HG03196 (cell line): ENCODE results near the gene ATP10A.
"Not testable (repeated sequence)": the region's sequence is repeated elsewhere in the genome, so short reads cannot be mapped to it uniquely, and the experiment has no call there.

Experiments
- ATAC-seq: cut with Tn5 transposase; IDR thresholded peaks from one replicate; pipeline ENCODE4 v1.9.1; 2021; ENCODE audit not compliant: unreplicated experiment

The ATP10A gene

DNA sequence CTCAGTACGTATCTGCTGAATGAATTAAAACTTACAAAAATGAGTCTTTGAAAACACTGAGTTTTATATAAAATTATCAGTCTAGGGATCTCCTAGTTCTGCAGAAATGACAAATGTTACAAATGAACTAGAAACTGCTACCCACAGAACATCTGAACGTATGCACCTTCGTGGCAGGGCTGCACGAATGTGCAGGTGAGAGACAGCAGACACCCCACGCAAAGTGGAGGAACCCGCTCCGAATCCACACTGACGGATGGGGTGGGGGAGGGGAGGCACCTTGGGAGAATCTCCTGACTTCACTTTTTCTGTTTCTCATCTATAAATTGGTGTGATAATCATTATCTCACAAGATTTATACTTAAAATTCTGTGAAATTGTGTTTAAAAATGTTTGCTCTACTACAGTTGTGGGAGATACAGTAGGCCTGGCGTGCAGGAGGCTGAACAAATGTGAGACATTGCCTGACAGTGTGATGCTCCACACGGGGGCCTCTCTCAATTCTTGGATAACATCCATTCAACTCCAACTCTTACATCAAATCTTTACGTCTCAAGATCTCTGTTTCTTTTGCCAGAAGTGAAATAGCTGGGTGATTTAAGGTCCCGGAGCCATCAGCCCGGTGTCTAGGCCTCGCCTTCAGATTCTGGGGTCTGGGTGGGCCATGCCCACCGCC lies 86.9 kb downstream of the ATP10A start:
- ATAC-seq, result no peak

DNA sequence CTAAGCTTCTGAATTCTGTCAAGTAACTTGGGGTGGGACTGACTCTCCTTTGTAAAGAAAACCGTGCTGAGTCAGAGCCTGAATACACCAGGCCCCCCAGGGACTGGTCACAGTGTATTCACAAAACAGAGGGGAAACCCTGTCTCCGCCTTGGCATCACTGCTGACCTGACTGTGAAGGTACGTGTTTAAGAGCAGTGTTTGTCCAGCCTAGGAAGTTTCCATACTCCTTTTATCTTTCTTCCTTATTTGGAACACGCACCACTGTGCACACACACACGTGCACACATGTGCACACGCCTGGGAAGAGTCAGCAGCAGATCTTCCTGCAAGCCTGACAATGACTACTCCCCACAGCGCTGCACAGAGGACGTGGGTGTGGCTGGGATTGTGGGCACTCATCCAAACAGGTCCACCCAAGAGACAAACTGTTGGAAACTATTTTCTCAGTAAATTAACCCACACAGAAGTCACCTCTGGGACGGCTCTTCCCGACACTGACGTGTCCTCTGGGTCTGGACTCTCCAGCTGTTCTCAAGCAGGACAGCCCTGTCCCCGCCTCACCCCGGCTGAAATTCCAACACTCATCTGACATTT lies 87.7 kb downstream of the ATP10A start:
- ATAC-seq, result no peak

DNA sequence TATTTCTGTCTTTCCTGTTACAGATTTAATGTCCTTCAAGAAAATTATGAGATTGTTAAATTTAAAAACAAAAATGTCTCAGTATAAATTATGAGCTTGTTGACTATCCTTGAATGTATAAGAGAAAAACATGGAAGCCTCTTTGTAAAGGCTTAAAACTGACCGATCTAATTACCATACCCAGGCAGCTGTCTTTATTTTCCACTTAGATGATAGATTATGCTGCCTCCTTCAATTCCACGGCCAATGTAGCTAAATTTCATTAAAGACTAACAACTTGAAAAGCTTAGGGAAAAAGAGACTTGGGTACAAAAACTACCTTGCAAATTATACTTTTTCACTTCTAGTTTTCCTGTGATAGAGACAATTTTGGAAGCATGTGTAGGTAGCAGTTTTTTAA lies 88.3 kb downstream of the ATP10A start:
- ATAC-seq, result no peak

DNA sequence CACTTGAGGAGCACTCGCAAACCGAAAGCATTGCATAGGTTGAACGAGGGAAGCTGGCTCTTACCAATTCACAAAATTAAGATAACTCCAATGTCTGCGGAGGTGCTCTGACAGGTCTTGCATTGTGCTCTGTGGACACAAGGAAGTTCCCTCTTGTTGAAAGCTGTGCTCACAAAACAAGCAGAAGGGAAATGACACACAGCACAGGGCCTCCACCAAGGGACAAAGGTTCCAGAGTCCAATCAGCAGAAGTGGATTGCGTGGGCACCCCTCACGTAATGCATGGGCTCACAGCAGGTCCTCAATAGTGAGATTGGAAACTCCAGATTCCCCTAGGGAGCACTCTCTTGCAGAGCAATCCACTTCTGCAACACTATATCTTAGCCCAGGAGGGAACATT lies 89.9 kb downstream of the ATP10A start:
- ATAC-seq, result no peak

DNA sequence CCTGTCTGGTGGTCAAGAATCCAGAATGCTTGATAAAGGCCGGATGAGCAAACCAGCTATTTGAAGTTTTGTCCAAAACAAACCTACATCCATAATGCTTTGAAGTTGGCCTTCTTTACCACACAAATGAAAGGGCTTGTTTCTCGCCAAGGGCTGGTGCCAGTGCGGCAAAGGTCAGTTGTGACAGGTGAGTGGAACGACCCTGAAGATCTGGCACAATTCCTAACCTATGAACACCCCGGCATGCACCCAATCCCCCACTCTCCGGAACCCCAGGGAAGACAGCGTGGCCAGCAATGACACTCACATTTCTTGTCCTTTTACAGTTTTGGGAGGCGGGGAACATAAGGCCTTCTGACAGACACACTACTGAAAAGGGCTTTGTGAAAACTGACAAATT lies 90.6 kb downstream of the ATP10A start:
- ATAC-seq, result no peak

DNA sequence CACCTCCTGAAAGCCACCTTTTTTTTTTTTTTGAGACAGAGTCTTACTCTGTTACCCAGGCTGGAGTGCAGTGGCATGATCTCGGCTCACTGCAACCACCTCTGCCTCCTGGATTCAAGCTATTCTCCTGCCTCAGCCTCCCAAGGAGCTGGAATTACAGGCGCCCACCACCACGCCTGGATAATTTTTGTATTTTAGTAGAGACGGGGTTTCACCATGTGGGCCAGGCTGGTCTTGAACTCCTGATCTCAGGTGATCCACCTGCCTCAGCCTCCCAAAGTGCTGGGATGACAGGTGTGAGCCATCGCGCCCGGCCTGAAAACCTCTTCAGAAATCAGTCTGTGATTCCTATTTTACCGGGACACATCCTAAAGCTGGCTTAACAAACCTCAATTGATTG lies 91.4 kb downstream of the ATP10A start:
- not testable (repeated sequence) for ATAC-seq

DNA sequence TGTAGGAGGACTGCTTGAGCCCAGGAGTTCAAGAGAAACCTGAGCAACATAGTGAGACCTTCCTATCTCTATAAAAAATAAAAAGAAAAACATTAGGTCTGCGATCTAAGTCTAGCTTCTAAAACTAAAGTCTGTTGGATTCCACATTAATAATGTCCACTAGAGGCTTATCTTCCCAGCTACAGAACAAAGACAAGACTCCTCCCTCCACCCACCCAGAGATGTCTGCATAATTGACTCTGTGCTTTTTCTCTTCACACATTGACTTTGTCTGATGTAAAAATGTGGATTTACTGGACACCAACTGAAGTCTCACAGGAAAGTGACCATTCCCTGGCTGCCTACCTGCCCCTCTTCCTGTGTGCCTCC lies 91.8 kb downstream of the ATP10A start:
- ATAC-seq, result no peak

DNA sequence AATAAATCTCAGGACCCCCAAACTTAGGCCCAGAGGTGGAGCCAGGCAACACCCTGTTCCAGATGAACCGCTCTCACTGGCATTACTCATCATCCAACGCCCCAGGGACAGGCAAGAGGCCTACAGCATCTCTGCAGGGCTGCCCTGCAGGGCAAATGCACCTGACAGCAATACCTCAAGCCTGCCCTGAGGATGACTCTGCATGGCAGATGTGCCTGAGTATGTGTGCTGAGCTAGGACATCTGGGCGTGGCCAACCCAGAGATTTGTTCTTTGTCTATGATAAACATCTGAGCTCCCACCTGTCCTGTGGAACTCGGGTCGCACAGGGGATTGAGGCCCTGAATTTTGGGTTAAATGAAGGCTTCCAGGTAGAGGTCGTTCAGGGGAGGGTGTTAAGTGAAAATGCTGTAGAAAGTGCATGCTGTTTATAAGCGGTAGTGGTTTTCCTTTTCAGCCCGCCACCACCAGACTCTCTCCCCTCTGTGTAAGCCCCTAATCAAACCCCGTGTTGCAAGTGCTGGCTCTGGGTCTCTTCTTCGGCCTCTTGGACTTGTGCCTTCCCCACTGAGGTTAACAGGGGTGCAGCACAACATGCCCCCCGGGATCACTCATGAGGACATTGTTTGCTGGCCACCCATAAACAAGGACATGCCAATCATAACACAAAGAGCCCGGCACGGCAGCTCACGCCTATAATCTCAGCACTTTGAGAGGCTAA lies 92.3 kb downstream of the ATP10A start:
- no peak for ATAC-seq

DNA sequence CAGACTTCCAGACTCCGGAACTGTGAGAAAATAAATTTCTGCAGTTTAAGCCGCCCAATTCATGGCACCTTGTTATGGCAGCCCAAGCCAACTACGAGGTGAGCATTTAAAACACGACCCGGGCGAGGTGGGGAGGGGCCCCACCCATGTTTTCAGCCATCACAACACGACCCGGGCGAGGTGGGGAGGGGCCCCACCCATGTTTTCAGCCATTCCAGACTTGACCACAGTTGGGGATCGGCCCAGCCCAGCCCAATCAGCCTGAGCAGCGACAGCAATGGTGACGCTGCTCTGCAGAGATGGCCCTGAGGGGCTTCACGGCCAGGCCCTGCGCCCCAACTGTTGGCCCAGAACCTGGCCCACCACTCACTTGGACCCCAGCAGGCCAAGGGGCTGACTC lies 93.1 kb downstream of the ATP10A start:
- ATAC-seq, result no peak

DNA sequence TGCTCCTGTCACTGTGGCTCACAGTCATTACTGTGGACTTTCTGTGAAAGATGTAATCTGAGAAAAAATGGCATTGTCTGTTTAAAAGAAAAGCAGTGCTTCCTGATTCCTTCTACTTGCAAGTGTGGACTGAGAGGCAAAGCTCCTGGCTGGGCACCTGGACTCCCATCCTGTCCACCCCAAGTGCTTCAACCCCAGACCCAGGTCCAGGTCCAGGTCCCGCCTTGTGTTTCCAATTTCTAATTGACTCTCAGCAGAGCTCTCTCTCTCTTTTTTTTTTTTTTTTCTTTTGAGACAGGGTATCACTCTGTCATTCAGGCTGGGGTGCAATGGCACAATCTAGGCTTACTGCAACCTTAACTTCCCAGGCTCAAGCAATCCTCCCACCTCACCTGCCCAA lies 94.9 kb downstream of the ATP10A start:
- ATAC-seq, result no peak

DNA sequence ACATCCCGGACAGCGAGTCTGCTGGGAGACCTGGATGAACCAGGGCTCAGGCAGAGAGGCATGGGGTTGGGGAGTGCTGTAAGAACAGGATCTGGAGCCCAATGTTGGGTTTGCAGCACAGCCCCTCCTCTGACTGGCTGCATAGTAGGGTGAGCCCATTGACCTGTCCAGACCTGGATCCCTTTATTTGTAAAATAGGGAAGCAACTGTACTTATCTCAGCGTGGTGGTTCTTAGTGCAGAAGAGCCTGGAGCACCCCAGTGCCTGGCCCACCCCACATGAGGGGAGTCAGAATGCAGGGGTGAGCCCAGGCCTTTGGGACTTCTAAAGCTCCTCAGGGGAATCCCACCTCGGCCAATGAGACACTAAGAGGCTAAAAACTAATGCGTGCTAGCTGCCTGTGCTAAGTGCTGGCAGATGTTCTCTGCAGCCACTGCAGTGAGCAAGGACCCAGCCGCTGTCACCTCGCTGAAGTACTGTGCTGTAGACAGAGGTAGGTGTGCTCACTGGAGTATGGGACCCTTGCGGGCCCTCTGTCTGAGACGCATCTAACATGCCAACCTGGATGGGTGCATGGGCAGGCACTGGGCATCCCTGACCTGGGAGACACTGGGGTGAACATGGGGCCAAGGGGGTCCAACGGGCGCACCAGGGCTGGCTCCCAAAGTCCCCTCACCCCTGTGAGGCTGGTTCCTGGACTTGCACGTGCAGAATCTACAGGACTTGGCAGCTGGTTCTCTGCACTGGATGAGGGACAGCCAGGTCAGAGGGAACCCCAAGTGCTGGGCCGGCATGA lies 95.6 kb downstream of the ATP10A start:
- no peak for ATAC-seq

DNA sequence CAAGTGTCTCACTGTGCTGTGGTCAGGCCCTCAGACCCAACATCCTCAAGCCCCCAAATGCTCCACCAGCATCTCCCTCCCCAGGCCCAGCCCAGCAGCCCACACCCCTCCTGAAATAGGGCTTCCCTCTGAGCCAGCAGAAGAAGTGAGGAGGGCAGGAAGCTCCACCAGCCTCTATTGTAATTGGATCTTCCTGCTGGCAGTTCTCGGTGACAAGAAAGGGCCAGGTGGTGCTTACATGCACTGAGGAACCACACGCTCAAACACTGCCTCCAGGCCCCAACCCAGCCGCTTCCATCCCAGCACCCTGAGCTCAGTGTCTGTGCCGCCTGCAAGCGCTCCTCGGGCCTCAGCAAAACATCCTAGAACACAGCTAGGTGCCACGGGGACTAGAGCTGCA lies 96.7 kb downstream of the ATP10A start:
- no peak for ATAC-seq

DNA sequence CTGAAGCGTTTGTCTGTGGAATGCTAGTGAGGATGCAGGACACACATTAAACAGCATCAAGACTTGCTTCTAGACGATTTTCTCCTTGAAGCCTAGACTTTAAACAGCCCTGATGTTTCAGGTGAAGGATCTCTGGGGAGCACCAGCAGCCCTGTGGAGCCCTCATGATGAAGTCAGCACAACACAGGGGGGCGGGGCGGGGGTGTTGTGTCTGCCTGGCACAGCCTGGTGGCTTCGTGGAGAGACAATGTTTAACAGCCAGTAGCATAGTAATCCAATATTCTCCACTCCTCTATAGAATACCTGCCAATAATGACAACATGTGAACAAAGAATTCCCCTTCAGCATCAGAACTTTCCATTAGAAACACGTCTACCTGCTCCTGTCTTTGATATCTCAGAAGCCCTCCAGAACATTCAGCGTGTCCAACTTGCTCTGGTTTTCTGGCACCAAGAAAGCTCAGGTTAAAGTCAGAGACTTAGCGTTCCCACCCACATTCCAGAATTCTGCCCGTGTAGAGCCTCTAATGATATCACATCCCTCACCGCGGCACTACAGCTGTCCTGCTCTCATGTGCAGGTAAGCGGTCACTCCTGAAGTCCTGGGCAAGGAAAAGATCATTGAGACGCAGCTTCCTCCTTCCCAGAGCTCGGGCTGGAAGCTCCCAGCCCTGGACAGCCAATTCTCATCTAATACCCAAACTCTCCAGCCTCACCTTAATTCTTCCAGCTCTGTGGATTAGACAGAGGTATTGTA lies 98.0 kb downstream of the ATP10A start:
- ATAC-seq, result no peak

DNA sequence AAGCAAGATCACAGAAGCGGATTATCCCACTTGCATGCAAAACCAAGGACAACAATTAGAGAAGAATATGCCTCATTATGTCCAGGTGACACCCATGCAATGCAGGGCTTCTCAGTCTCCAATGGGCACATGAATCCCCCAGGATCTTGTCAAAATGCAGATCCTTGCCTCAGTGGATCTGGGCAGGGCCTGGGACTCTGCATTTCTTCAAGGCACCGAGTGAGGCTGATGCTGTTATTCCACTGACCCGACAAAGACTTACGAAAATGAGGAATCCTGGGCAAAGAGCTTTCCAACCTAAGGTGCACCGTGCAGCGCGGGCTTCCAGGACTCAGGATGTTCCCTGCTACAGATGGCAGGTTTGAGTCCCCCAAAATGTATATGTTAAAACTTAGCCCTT lies 99.2 kb downstream of the ATP10A start:
- ATAC-seq, result no peak

DNA sequence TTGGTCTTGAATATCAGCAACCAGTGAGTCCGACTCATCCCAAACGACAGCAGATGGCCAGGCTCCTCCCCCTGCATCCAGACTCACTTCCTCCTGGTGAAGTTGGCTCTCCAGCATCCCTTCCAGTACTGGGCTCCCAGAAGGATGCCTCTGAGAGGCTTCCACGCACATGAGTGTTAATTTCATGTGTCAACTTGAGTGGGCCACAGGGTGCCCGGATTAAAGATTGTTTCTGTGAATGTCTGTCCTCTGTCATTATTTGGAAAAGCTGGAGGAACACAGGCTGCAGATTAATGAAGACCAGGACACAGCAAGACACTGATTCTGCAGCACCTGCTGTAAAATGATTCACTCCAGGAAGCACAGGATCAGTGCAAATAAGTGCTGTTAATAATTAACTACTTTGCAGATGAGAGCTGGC lies 99.8 kb downstream of the ATP10A start:
- no peak for ATAC-seq

DNA sequence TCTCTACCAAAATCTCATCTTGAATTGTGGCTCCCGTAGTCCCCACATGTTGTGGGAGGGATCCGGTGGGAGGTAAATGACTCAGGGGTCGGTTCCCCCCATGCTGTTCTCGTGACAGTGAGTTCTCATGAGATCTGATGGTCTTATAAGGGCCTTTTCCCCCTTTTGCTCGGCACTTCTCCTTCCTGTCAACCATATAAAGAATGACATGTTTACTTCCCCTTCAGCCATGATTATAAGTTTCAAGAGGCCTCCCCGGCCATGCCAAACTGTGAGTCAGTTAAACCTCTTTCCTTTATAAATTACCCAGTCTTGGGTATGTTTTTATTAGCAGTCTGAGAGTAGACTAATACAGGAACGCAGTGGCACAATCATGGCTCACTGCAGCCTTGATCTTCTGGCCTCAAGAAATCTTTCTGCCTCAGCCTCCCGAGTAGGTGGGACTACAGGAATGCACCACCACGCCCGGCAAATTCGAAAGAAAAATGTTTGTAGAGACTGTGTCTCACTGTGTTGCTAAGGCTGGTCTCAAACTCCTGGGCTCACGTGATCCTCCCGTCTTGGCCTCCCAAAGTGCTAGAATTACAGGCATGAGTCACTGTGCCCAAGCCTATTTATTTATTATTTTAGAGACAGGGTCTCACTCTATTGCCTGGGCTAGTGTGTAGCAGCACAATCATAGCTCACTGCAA lies 101.0 kb downstream of the ATP10A start:
- no peak for ATAC-seq

DNA sequence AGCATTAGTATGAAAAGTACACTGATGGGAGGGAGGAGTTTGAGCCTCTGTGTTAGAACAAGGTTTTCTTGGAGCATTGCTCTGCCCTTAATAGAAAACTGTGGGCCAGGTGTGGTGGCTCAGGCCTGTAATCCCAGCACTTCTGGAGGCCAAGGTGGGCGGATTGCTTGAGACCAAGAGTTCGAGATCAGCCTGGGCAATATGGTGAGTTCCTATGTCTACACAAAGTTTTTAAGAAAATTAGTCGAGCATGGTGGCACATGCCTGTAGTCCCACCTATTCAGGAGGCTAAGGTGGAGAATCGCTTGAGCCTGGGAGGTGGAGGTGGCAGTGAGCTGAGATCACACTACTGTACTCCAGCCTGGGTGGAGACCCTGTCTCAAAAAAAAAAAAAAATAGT lies 103.7 kb downstream of the ATP10A start:
- no peak for ATAC-seq

DNA sequence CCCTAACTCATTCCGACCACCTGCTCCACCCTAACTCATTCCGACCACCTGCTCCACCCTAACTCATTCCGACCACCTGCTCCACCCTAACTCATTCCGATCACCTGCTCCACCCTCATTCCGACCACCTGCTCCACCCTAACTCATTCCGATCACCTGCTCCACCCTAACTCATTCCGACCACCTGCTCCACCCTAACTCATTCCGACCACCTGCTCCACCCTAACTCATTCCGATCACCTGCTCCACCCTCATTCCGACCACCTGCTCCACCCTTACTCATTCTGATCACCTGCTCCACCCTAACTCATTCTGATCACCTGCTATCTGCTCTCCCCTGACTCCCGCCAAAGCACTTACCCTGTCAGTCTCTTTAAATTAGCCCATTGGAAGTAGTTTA lies 104.5 kb downstream of the ATP10A start:
- not testable (repeated sequence) for ATAC-seq

DNA sequence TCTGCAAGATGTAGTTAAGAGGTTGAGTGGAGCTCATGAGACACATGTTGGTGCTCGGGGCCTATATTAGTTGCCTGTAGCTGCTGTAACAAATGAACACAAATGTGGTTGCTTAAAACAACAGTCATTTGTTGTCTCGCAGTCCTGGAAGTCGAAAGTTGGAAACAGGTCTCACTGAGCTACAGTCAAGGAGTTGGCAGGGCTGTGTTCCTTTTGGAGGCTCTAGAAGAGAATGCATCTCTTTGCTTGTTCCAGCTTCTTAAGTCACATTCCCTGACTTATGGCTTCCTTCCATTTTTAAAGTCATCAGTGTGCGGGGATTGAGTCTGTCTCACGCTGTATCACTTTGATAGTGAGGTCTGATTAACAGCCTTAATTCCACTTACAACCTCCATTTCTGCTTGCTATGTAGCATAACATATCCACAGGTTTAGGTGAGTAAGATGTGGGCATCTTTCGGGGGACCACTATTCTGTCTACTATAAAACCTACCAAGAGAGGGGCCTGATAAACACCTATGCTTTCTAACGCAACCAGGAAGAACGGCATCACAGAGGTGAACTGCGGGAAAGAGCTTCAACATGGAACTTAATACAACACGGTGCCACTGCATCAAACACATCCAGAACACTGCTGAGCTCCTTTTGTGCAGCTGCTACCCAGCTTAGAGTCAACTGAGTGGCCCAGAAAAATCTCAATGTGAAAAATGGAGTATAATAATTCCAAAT lies 119.4 kb downstream of the ATP10A start:
- no peak for ATAC-seq
